Nephron (organoid): Measurements from ENCODE around the gene POLR3K.

ENCODE experiments used
- H3K27ac Mint-ChIP-seq, 3 experiments: 2 replicates each; pipeline ENCODE4 v1.8.0; 2020; ENCODE audit warnings: mixed read lengths in 3 of 3, mild to moderate bottlenecking in 2 of 3, moderate library complexity in 1 of 3
- H3K27me3 Mint-ChIP-seq: 2 replicates; pipeline ENCODE4 v1.8.0; 2021; ENCODE audit warnings: low read depth, mild to moderate bottlenecking, moderate library complexity, mixed read lengths
- H3K36me3 Mint-ChIP-seq: 2 replicates; pipeline ENCODE4 v1.8.0; 2020; ENCODE audit warnings: low read depth, mixed read lengths
- H3K4me1 Mint-ChIP-seq: 2 replicates; pipeline ENCODE4 v1.8.0; 2020; ENCODE audit warnings: mixed read lengths
- H3K4me3 Mint-ChIP-seq, 3 experiments: 2 replicates each; pipeline ENCODE4 v1.8.0; 2020; ENCODE audit warnings: mild to moderate bottlenecking in 3 of 3, mixed read lengths in 3 of 3, moderate library complexity in 2 of 3
- H3K9me3 Mint-ChIP-seq: 2 replicates; pipeline ENCODE4 v1.8.0; 2020; ENCODE audit warnings: mixed read lengths
- TF ChIP-seq, protein P1 (sequence below), 3 experiments: fragments of 200-600 bp; sonication (generic); IDR thresholded peaks; one replicate each; pipeline ENCODE4 v1.5.0; 2021; ENCODE audit warnings: antibody characterized with exemption in 3 of 3; ENCODE audit not compliant: unreplicated experiment in 3 of 3

POLR3K gene

GRCh38 chr16:63466-63865 is 10.1 kb upstream of the POLR3K start:
- TF ChIP-seq, protein P1, sequence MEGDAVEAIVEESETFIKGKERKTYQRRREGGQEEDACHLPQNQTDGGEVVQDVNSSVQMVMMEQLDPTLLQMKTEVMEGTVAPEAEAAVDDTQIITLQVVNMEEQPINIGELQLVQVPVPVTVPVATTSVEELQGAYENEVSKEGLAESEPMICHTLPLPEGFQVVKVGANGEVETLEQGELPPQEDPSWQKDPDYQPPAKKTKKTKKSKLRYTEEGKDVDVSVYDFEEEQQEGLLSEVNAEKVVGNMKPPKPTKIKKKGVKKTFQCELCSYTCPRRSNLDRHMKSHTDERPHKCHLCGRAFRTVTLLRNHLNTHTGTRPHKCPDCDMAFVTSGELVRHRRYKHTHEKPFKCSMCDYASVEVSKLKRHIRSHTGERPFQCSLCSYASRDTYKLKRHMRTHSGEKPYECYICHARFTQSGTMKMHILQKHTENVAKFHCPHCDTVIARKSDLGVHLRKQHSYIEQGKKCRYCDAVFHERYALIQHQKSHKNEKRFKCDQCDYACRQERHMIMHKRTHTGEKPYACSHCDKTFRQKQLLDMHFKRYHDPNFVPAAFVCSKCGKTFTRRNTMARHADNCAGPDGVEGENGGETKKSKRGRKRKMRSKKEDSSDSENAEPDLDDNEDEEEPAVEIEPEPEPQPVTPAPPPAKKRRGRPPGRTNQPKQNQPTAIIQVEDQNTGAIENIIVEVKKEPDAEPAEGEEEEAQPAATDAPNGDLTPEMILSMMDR (IDR thresholded peaks at IDR 0.05; ENCODE audit: unreplicated experiment in 3 of 3), result no peak

DNA sequence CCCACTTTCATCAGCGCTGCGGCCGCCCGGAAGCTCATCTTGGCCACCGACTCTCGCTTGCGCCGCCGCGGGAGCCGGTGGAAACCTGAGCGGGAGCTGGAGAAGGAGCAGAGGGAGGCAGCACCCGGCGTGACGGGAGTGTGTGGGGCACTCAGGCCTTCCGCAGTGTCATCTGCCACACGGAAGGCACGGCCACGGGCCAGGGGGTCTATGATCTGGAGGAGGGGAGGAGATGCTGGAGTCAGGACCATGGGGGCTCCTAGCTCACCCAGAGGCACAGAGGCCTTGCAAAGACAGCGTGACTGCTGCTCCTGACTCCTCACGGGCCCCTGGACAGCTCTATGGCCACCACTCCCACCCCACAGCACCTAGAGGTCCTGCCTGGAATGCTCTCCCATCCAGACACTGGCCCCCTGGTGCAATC is 9.6 kb upstream of the POLR3K start:
- no peak overlapping the region for H3K4me3 Mint-ChIP-seq
- TF ChIP-seq, protein P1 (IDR thresholded peaks at IDR 0.05; ENCODE audit: unreplicated experiment in 3 of 3), result no peak
- H3K36me3 Mint-ChIP-seq, result peaks cover 18% of the 10 kb centered on the region
- no peaks in the 10 kb centered on the region for H3K27me3 Mint-ChIP-seq
- peaks cover 27% of the 10 kb centered on the region for H3K4me1 Mint-ChIP-seq
- no peaks in the 10 kb centered on the region for H3K9me3 Mint-ChIP-seq
- no peak overlapping the region for H3K27ac Mint-ChIP-seq

More at GRCh38 chr16:63466-63865, 10.1 kb upstream of the POLR3K start:
- Mint-ChIP-seq H3K4me3 (no peak overlapping the region), H3K36me3 (peaks cover 13% of the 10 kb centered on the region), H3K27me3 (no peaks in the 10 kb centered on the region), H3K4me1 (peaks cover 30% of the 10 kb centered on the region), H3K27ac (no peak overlapping the region), H3K9me3 (no peaks in the 10 kb centered on the region)

- TF ChIP-seq, protein P1 (IDR thresholded peaks at IDR 0.05; ENCODE audit: unreplicated experiment in 3 of 3), result no peak
- H3K9me3 Mint-ChIP-seq, result no peaks in the 10 kb centered on the region
- no peak overlapping the region for H3K27ac Mint-ChIP-seq
These were observed 9.0 kb upstream of the POLR3K start for GRCh38 chr16:62283-62967.

DNA sequence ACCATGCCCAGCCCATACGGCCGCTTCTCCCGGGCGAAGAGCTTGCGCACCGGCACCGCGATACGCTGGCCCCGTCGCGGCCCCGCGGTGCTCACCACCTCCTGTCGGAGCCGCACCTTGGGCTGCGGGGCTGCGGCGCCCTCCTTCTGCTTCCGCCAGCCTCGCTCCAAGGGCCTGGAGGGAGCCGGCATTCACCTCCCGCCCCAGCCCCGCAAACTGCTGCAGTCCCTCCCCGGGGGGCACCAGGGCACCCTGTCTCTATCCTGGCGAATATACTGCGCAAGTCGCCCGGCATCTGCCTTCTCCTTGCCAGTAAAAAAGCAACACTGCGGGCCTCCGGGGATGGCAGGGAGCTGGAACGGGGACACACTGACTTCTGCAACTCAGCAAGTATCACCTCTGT is 8.5 kb upstream of the POLR3K start:
- no peak overlapping the region for H3K4me3 Mint-ChIP-seq
- peaks cover 16% of the 10 kb centered on the region for H3K4me1 Mint-ChIP-seq
- TF ChIP-seq, protein P1 (IDR thresholded peaks at IDR 0.05; ENCODE audit: unreplicated experiment in 3 of 3), result no peak
- H3K27me3 Mint-ChIP-seq, result no peaks in the 10 kb centered on the region
- H3K27ac Mint-ChIP-seq, result no peak overlapping the region
- H3K36me3 Mint-ChIP-seq, result peaks cover 21% of the 10 kb centered on the region
- no peaks in the 10 kb centered on the region for H3K9me3 Mint-ChIP-seq

More at GRCh38 chr16:62283-62967, 9.0 kb upstream of the POLR3K start:
- peaks cover 22% of the 10 kb centered on the region for H3K4me1 Mint-ChIP-seq
- H3K4me3 Mint-ChIP-seq, result no peak overlapping the region
- peaks cover 21% of the 10 kb centered on the region for H3K36me3 Mint-ChIP-seq
- no peaks in the 10 kb centered on the region for H3K27me3 Mint-ChIP-seq

DNA sequence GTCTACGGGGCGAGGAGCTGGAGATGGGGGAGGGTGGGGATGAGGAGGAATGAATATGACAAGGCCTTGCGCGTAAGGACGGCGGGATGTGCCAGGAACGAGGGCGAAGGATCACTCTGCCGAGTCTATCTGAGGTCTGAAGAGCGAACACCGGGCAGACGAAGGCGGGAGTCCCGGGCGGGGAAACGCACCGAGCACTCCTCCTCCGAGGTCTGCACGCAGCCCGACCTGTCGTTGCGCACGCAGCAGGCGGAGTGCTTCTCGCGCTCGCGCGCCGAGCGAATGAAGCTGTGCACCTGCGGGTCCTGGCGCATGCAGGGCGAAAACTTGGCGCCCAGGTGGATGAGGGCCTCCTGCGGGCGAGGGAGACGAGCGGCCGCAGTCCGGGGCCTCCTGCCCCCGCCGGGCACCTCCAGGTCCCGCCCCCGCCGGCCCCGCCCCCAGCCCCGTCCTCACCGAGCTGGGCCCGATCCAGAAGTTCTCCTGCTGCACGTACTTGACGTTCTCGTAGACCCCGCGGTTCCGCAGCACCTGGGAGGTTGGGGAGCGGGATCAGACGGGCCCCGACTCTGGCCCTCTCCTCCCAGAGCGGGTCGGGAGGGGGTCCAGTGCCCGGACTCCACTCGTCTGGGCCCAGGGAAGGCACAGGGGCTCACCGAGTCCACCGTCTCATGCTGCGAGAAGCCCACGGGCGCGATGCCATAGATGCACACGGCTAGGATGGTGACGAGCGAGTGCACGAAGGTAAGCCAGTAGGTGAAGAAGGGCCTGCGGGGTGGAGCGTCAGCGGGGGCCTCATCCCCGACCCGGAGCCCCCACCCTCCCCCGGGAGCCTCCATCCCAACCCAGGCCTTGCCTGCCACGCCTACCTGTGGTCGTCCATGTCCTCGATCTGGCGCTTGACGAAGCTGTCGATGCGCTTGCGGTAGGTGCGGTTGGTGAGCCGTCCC is 7.8 kb upstream of the POLR3K start:
- peaks cover 22% of the 10 kb centered on the region for H3K36me3 Mint-ChIP-seq
- H3K4me1 Mint-ChIP-seq, result peaks cover 14% of the 10 kb centered on the region
- TF ChIP-seq, protein P1 (IDR thresholded peaks at IDR 0.05; ENCODE audit: unreplicated experiment in 3 of 3), result no peak
- no peaks in the 10 kb centered on the region for H3K9me3 Mint-ChIP-seq
- no peaks in the 10 kb centered on the region for H3K27me3 Mint-ChIP-seq
- H3K4me3 Mint-ChIP-seq, result no peak overlapping the region
- H3K27ac Mint-ChIP-seq, result no peak overlapping the region
